Activated T-helper 1 cell treated with anti-CD3 and anti-CD28 coated beads, Interleukin-2, amount 50 U/mL, for 16 hours (primary cell): ENCODE measurements around the gene ZFYVE28.

Experiments used
- DNase-seq, 2 donors: peaks; one replicate each; pipeline ENCODE4 v3.0.0-alpha.2; 2020; ENCODE audit warnings: low read depth in 1 of 2, low spot score in 1 of 2

The ZFYVE28 gene

DNA sequence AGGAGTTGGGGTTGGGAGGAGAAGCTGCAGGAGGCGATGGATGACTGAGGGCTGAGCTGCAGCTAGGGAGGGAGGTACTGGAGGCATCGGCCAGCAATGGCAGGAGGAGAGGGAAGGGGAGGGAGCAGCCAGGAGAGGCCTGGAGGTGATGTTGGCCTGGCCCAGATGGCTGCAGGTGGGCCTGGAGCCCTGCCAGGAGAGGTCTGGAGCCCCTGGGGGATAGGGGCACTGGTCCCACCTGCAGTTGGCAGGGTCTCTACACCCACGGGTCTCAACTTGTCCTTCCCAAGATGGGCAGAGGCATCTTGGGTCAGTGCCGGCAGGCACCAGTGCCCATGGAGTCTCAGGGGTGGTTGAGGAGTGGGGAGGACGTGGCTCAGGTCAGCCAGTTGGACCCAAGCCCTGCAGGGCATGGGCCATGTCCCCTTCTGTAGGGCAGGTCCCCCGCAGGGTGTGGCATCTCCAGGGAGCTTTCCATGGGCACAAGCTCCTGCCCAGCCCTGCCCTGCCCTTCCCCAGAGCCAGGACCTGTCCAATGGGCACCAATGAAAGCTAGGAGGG lies 153.9 kb downstream of the ZFYVE28 start:
- no peak for DNase-seq

- no peak for DNase-seq
These were observed 154.5 kb downstream of the ZFYVE28 start for GRCh38 chr4:2263926-2264321.

GRCh38 chr4:2262944-2263250 lies 155.5 kb downstream of the ZFYVE28 start:
- DNase-seq, result no peak

DNA sequence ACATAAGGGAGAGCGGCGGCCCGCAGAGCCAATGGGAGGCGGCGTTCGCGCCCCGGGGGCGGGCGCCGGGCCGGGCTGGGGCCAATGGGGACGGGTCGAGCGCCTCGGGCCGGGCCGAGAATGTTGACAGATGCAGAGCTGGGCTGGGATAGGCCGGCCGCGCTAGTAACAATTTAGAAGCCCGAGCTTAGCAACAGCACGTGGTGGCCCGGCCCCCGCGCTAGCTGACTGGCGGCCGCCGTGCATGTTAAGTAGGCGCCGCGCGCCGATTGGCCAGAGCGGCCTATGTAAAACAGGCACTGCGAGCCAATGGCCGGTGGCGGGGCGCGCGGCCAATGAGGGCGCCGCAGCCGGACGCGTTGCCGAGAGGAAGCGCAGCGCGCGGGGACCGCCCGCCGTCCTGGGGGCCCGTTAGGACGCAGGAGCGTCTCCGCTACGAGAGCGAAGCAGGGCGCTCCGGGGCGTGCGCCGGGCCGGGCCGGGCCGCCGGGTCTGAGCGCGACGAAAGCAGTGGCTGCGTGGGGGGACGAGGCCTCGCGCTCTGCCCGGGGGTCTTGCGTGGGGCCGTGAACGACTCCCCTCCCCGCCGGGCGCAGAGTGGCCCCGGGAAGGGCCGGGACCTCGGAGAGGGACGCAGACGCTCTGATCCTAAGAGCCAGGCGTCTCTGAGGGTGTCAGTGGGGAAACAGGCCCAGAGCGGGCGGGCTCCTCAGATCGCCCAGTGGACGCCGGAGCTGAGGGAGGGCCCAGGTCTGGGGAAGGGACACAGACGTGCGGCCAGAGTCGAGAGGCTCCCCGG lies 156.1 kb downstream of the ZFYVE28 start:
- peak; percentile 93 to 97 for DNase-seq

DNA sequence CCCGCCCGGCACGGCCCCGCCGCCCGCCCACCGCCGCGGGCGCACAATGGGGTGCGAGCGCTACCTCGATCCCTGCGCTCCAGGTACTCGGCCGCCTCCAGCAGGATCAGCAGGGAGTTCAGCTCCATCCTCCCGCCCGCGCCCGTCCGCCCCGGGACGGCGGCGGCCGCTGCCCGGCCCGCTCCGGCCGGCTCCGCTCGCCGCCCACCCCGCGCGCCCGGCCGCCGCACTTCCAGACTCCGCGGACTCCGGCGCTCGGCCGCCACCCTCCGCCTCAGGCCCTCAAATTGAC lies 156.6 kb downstream of the ZFYVE28 start, which contains the start of gene MXD4:
MXD4 (minus strand) TSS at position 257 of the 292 bp plus-strand sequence; CDS start at position 128, 129 bp downstream.
- no peak for DNase-seq

GRCh38 chr4:2261110-2261852 lies 157.2 kb downstream of the ZFYVE28 start:
- peak; percentile 30 to 43 for DNase-seq

DNA sequence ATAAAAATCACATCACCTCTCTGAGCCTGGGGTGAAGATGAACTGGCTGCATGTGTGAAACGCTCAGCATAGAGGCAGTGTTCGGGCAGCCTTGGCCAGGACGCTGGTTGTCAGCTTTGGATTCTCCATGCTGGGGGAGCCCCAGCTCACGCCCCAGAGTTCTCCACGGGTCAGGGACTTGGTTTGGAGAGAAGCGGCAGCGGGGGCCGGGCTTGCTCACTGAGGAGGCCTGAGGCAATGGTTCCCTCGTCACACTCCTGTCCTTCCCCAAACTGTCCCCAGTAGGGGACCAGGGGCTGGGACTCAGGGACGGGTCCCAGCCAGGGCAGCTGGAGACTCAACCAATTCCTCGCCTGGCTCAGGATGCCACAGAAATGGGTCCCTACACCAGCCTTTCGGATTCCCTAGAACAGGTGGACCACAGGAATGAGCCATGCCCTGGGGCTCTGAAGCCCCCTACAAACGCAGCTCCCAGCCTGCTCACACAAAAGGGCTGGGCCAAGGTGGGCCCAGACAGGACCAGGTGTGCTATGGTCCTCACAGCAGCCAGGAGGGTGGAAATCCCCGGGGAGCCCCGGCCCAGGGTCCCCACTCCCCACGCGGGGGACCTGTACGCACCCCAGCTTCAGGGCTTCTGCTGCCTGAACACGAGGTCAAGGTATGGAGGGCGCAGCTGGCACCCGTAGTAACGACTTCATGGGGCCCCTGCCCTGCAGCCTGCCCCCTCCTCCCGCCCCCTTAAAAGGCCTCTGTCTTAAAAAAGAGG lies 157.9 kb downstream of the ZFYVE28 start:
- peak in 1 of 2 donors; percentile 3 for DNase-seq

- DNase-seq, result peak in 1 of 2 donors; percentile 3
These were observed 158.7 kb downstream of the ZFYVE28 start for GRCh38 chr4:2259541-2260343.

- peak in 1 of 2 donors; percentile 2 for DNase-seq
These were observed 159.4 kb downstream of the ZFYVE28 start for GRCh38 chr4:2259036-2259540.

GRCh38 chr4:2258091-2259035 lies 160.1 kb downstream of the ZFYVE28 start:
- DNase-seq, result peak in 1 of 2 donors; percentile 2

DNA sequence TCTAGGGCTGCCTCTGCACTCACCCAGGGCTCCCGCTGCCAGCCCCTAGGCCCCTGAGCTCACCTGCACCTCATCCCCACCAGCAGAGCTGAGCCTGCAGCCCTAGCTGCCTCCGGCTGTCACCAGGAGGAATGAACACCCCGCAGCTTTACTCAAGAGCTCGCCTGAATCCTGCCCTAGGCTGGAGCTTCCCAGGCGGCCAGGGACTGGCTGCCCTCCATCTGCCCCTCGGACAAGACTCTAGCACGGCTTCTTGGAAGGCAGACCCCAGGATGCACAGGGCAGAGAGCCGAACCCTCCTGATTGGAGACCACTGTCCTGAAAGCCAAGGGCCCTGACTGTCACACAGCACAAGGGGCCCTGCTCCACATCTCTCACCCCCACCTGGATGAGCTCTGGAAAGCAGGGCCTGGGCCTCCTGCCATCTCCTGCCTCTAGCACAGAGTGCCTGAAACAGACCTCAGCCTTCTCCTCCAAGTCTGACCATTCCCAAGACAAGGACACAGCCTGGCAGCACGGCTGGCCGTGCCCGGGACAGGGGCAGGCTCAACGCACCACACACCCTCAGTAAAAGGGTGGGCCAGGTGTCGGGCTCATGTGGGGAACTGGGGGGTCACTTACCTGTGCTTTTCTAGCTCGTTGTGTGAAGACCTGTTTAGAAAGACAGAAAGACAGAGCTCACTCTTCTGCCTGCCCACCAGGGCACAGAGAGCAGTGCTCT lies 160.9 kb downstream of the ZFYVE28 start:
- no peak for DNase-seq

- DNase-seq, result peak in 1 of 2 donors; percentile 2
These were observed 161.7 kb downstream of the ZFYVE28 start for GRCh38 chr4:2256781-2257191.

DNA sequence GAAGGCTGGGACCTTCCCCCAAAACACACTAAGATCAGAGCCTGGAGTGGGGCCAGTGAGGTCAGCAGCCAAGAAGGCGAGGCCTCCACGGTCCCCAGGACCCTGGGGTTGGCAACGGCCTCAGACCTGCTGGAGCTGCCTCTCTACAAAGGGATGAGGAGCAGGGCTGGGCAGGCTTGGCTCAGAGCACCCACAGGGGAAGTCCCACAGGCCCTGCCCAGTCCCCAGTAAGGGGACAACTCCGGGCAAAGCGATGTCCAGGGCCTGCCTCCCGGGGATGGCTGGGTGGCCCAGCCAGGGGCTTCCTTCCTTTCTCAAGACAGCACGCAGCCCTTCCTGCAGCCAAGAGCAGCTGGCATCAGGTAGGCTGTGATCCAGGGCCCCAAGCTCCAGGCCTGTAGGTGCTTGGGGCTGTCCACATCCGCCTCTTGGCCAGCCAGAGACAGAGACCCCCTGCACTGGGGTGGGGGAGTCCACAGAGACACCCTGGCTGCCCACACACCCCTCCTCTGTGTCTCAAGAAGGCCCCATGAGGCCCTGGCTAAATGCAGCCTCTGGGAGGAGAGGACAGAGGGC lies 162.2 kb downstream of the ZFYVE28 start:
- peak in 1 of 2 donors; percentile 3 for DNase-seq

GRCh38 chr4:2255501-2256155 lies 162.8 kb downstream of the ZFYVE28 start:
- no peak for DNase-seq

DNA sequence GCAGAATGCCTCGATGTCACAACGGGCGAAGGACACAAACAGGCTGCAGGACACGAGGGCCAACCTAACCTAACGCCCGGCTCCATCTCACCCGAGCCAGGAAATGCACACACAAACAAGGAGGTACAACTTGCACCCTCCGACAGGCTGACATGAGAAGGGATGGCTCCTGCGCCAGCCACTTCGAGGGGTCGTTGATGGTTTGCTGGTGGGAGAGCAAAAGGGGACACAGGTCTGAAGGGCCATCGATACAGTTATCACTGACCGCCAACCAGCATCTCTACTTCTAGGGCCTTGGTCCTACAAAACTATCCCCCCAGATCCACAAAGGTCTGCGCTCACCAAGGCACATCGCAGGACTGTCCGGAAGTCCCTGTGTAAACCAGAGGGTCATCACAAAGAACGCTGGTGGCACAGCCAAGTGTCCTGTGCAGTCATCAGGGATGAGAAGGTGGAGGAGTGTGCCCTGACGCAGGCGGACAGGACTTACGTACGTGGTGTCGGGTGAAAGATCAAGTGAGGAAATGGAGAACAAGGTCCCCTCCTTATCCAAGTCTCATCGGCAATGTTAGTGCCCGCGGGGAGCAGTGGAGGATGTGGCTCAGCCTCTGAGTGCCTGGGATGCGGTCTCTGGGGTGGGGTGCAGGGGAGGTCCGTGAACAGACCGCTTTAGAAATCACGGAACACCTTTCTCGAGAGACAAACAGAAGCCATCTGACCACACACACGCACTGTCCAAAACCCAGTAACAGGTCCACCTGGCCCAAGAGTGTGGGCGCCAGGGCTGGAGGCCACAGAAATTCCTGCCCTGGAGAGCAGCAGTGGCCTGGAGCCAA lies 163.6 kb downstream of the ZFYVE28 start:
- peak in 1 of 2 donors; percentile 3 for DNase-seq

GRCh38 chr4:2253160-2254084 lies 165.0 kb downstream of the ZFYVE28 start:
- DNase-seq, result peak in 1 of 2 donors; percentile 3
